ENCODE results near the gene NFE2. TPM values are rescaled to one million over a fixed set of nuclear protein-coding genes. Genes with fewer than 3 reads are reported as not detected.
A peak's percentile ranks its signal among the peaks of the same experiment; 100 is the strongest.
"Not testable (repeated sequence)": the region's sequence is repeated elsewhere in the genome, so short reads cannot be mapped to it uniquely, and the experiment has no call there.

Gene NFE2
- not detected in 2 replicates for total RNA-seq (2014; rRNA removed; shearing (Covaris generic); ENCODE audit: low replicate concordance)

GRCh38 chr12:54300732-54301427, at the start of gene NFE2:
Gene NFE2 (minus strand): TSS chr12:54301015. CDS start chr12:54295248, 5,767 bp downstream.
- in situ Hi-C loops (cut with HindIII; ENCODE audit: low pct_unique_long_range_greater_than_20kb, low sequenced_read_pairs), result no loop called here
- DNase-seq (ENCODE audit: low read depth), result no peak

GRCh38 chr12:54349679-54350078, 48.9 kb upstream of the NFE2 start:
- in situ Hi-C loops (cut with HindIII; ENCODE audit: low pct_unique_long_range_greater_than_20kb, low sequenced_read_pairs), result no loop called here
- no peak for DNase-seq (ENCODE audit: low read depth)

- no peak for DNase-seq (ENCODE audit: low read depth)
- in situ Hi-C loops (cut with HindIII; ENCODE audit: low pct_unique_long_range_greater_than_20kb, low sequenced_read_pairs), result no loop called here
Observed at GRCh38 chr12:54349036-54349435, 48.2 kb upstream of the NFE2 start.

GRCh38 chr12:54341378-54342300, 40.8 kb upstream of the NFE2 start:
- in situ Hi-C loops (cut with HindIII; ENCODE audit: low pct_unique_long_range_greater_than_20kb, low sequenced_read_pairs), result no loop called here

GRCh38 chr12:54340846-54341245, 40.0 kb upstream of the NFE2 start:
- no peak for DNase-seq (ENCODE audit: low read depth)
- in situ Hi-C loops (cut with HindIII; ENCODE audit: low pct_unique_long_range_greater_than_20kb, low sequenced_read_pairs), result no loop called here

More at GRCh38 chr12:54341378-54342300, 40.8 kb upstream of the NFE2 start:
- no peak for DNase-seq (ENCODE audit: low read depth)

- DNase-seq (ENCODE audit: low read depth), result no peak
- in situ Hi-C loops (cut with HindIII; ENCODE audit: low pct_unique_long_range_greater_than_20kb, low sequenced_read_pairs), result no loop called here
Observed at GRCh38 chr12:54338698-54339296, 38.0 kb upstream of the NFE2 start.

GRCh38 chr12:54337854-54338650, 37.2 kb upstream of the NFE2 start:
- in situ Hi-C loops (cut with HindIII; ENCODE audit: low pct_unique_long_range_greater_than_20kb, low sequenced_read_pairs), result no loop called here
- DNase-seq (ENCODE audit: low read depth), result no peak

- no peak for DNase-seq (ENCODE audit: low read depth)
- in situ Hi-C loops (cut with HindIII; ENCODE audit: low pct_unique_long_range_greater_than_20kb, low sequenced_read_pairs), result no loop called here
Observed at GRCh38 chr12:54337280-54337842, 36.5 kb upstream of the NFE2 start.

GRCh38 chr12:54333420-54334034, 32.7 kb upstream of the NFE2 start:
- no peak for DNase-seq (ENCODE audit: low read depth)
- in situ Hi-C loops (cut with HindIII; ENCODE audit: low pct_unique_long_range_greater_than_20kb, low sequenced_read_pairs), result no loop called here

- DNase-seq (ENCODE audit: low read depth), result no peak
- in situ Hi-C loops (cut with HindIII; ENCODE audit: low pct_unique_long_range_greater_than_20kb, low sequenced_read_pairs), result no loop called here
Observed at GRCh38 chr12:54331461-54331860, 30.6 kb upstream of the NFE2 start.

- in situ Hi-C loops (cut with HindIII; ENCODE audit: low pct_unique_long_range_greater_than_20kb, low sequenced_read_pairs), result no loop called here
- no peak for DNase-seq (ENCODE audit: low read depth)
Observed at GRCh38 chr12:54330442-54330841, 29.6 kb upstream of the NFE2 start.

- no peak for DNase-seq (ENCODE audit: low read depth)
- in situ Hi-C loops (cut with HindIII; ENCODE audit: low pct_unique_long_range_greater_than_20kb, low sequenced_read_pairs), result no loop called here
Observed at GRCh38 chr12:54329759-54330158, 28.9 kb upstream of the NFE2 start.

GRCh38 chr12:54328595-54329337, 28.0 kb upstream of the NFE2 start:
- no peak for DNase-seq (ENCODE audit: low read depth)
- in situ Hi-C loops (cut with HindIII; ENCODE audit: low pct_unique_long_range_greater_than_20kb, low sequenced_read_pairs), result no loop called here

GRCh38 chr12:54325442-54326109, 24.8 kb upstream of the NFE2 start:
- in situ Hi-C loops (cut with HindIII; ENCODE audit: low pct_unique_long_range_greater_than_20kb, low sequenced_read_pairs), result not testable (repeated sequence)
- peak; percentile 32 for DNase-seq (ENCODE audit: low read depth)

- peak; percentile 100 for DNase-seq (ENCODE audit: low read depth)
- in situ Hi-C loops (cut with HindIII; ENCODE audit: low pct_unique_long_range_greater_than_20kb, low sequenced_read_pairs), result no loop called here
Observed at GRCh38 chr12:54324617-54325441, 24.0 kb upstream of the NFE2 start, which contains the start of gene COPZ1. Gene COPZ1 (plus strand): TSS chr12:54325131. CDS start chr12:54325164, 33 bp downstream.

Data from Caki2 (cell line).